ENCODE measurements around the gene AQP1.

Gene AQP1

GRCh38 chr7:30913821-30914515 lies 2.3 kb downstream of the AQP1 start:
- TF ChIP-seq, protein P1, sequence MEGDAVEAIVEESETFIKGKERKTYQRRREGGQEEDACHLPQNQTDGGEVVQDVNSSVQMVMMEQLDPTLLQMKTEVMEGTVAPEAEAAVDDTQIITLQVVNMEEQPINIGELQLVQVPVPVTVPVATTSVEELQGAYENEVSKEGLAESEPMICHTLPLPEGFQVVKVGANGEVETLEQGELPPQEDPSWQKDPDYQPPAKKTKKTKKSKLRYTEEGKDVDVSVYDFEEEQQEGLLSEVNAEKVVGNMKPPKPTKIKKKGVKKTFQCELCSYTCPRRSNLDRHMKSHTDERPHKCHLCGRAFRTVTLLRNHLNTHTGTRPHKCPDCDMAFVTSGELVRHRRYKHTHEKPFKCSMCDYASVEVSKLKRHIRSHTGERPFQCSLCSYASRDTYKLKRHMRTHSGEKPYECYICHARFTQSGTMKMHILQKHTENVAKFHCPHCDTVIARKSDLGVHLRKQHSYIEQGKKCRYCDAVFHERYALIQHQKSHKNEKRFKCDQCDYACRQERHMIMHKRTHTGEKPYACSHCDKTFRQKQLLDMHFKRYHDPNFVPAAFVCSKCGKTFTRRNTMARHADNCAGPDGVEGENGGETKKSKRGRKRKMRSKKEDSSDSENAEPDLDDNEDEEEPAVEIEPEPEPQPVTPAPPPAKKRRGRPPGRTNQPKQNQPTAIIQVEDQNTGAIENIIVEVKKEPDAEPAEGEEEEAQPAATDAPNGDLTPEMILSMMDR (IDR thresholded peaks at IDR 0.05; ENCODE audit: insufficient read depth, low read depth, low read length, missing control alignments): no peak
- DNase-seq (ENCODE audit: low read depth): no peak
- no peak overlapping the region for H3K4me3 ChIP-seq (ENCODE audit: low read depth, low read length)

- TF ChIP-seq, protein P1 (IDR thresholded peaks at IDR 0.05; ENCODE audit: insufficient read depth, low read depth, low read length, missing control alignments): no peak
- no peak for DNase-seq (ENCODE audit: low read depth)
- no peak overlapping the region for H3K4me3 ChIP-seq (ENCODE audit: low read depth, low read length)
These were observed 2.9 kb downstream of the AQP1 start for GRCh38 chr7:30914596-30914995.

GRCh38 chr7:30915005-30915601 lies 3.5 kb downstream of the AQP1 start:
- no peak overlapping the region for H3K4me3 ChIP-seq (ENCODE audit: low read depth, low read length)
- DNase-seq (ENCODE audit: low read depth): no peak
- TF ChIP-seq, protein P1 (IDR thresholded peaks at IDR 0.05; ENCODE audit: insufficient read depth, low read depth, low read length, missing control alignments): no peak

GRCh38 chr7:30915751-30916150 lies 4.1 kb downstream of the AQP1 start:
- TF ChIP-seq, protein P1 (IDR thresholded peaks at IDR 0.05; ENCODE audit: insufficient read depth, low read depth, low read length, missing control alignments): no peak
- no peak overlapping the region for H3K4me3 ChIP-seq (ENCODE audit: low read depth, low read length)
- no peak for DNase-seq (ENCODE audit: low read depth)

DNA sequence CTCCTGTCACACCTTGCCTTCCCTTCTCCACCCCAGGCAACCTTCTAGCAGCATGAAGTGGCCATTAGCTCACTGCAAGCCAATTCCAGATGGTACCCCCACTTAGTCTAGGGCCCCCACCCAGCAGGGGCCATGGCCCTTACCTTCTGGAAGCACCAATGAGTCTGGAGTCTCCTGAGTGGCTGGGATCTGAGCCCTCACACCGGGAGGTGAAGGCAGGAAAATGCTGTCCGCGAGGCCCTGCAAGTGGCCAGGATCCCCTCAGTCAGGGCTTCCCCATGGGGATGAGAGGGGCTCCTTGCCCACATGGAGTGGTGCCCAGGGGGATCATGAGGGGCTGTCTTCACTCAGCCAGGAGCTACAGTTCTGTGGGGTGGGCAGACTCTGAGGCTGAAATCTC lies 4.6 kb downstream of the AQP1 start:
- no peak overlapping the region for H3K4me3 ChIP-seq (ENCODE audit: low read depth, low read length)
- no peak for DNase-seq (ENCODE audit: low read depth)
- TF ChIP-seq, protein P1 (IDR thresholded peaks at IDR 0.05; ENCODE audit: insufficient read depth, low read depth, low read length, missing control alignments): no peak

DNA sequence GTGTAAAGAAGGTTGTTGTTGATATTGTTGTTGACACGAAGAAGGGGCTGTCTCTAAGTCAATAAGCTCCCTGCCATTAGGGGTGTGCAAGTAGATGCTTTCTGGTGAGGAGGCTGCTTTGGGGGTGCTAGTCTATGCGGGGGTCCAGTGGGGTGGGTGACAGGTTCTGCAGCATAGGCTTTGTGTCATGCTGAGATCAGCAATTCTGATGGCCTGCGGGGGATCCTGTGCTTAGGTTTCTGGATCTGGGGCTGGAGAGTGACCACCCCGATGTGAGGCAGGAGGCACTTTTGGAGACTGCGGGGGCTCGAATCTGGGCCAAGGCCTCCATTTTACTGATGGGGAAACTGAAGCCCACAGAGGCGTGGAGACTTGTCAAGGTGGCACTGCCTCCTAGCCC lies 5.1 kb downstream of the AQP1 start:
- no peak for DNase-seq (ENCODE audit: low read depth)
- TF ChIP-seq, protein P1 (IDR thresholded peaks at IDR 0.05; ENCODE audit: insufficient read depth, low read depth, low read length, missing control alignments): no peak
- no peak overlapping the region for H3K4me3 ChIP-seq (ENCODE audit: low read depth, low read length)

Data from GM12865 (cell line).